H1 (cell line): Measurements from ENCODE around the gene NME9. TPM values are rescaled to one million over a fixed set of nuclear protein-coding genes. Genes with fewer than 3 reads are reported as not detected.

Source experiments
- CTCF ChIA-PET: fragments of 300-600 bp; sonication (Branson Sonifier 250); formaldehyde crosslinking; loops from one replicate; lab custom pipeline; 2021; ENCODE audit not compliant: partially characterized antibody; lab: Charles Lee
- POLR2A ChIA-PET: fragments of 300-600 bp; sonication (Branson Sonifier 250); formaldehyde crosslinking; loops from one replicate; lab custom pipeline; 2021; ENCODE audit warnings: inconsistent platforms; ENCODE audit not compliant: partially characterized antibody; lab: Charles Lee
- DNase-seq, 2 experiments: peaks; one replicate each; pipeline versions ENCODE4 v3.0.0 to v3.0.0-alpha.2; 2010 to 2022; ENCODE audit warnings: low spot score in 2 of 2, low read depth in 1 of 2, mixed read lengths in 1 of 2
- FAIRE-seq: peaks from 2 replicates; lab custom pipeline; 2011; peaks lifted over from hg19 to GRCh38; lab: Jason Lieb, UNC
- H2AFZ ChIP-seq: 2 replicates; pipeline ENCODE4 v1.8.1; 2012; ENCODE audit warnings: low read length, inconsistent platforms
- H2AK5ac ChIP-seq: 2 replicates; pipeline ENCODE4 v1.6.1; 2013; ENCODE audit warnings: low read depth, low read length
- H2BK120ac ChIP-seq: replicated peaks from 2 replicates; pipeline ENCODE3; 2013; ENCODE audit warnings: low read depth, low read length, inconsistent platforms
- H2BK12ac ChIP-seq: 2 replicates; pipeline ENCODE4 v1.6.1; 2013; ENCODE audit warnings: low read depth, low read length
- H2BK15ac ChIP-seq: 2 replicates; pipeline ENCODE4 v1.6.1; 2013; ENCODE audit warnings: low read length
- H2BK20ac ChIP-seq: 2 replicates; pipeline ENCODE4 v1.6.1; 2013; ENCODE audit warnings: low read length
- H2BK5ac ChIP-seq: 2 replicates; pipeline ENCODE4 v1.6.1; 2013; ENCODE audit warnings: low read depth, low read length
- H3K14ac ChIP-seq: 2 replicates; pipeline ENCODE4 v1.6.1; 2013; ENCODE audit warnings: inconsistent platforms; ENCODE audit not compliant: insufficient read length
- H3K18ac ChIP-seq: 2 replicates; pipeline ENCODE4 v1.6.1; 2013; ENCODE audit warnings: low read length; ENCODE audit errors: extremely low read depth
- H3K23ac ChIP-seq: 2 replicates; pipeline ENCODE4 v1.6.1; 2013; ENCODE audit warnings: inconsistent platforms; ENCODE audit not compliant: insufficient read length
- H3K23me2 ChIP-seq: 2 replicates; pipeline ENCODE4 v1.6.1; 2013; ENCODE audit warnings: low read depth, low read length
- H3K27ac ChIP-seq: 2 replicates; pipeline ENCODE4 v1.6.1; 2011; ENCODE audit warnings: low read depth, low read length, inconsistent platforms
- H3K27me3 ChIP-seq, 4 experiments: replicated peaks in 1 of 4; 1 replicate in 1 of 4; 2 replicates in 3 of 4; pipeline versions ENCODE4 v1.6.1 to v1.8.1; 2011 to 2013; ENCODE audit warnings: low read length in 3 of 4, mild to moderate bottlenecking in 3 of 4, inconsistent platforms in 2 of 4, mixed read lengths in 2 of 4, moderate library complexity in 1 of 4; ENCODE audit not compliant: control insufficient read depth in 3 of 4, insufficient read depth in 3 of 4; ENCODE audit errors: extremely low read depth in 1 of 4
- H3K36me3 ChIP-seq, 4 experiments: 2 replicates each; pipeline versions ENCODE4 v1.6.1 to v1.8.1; 2011 to 2013; ENCODE audit warnings: mild to moderate bottlenecking in 4 of 4, low read length in 3 of 4, moderate library complexity in 2 of 4, control low read depth in 1 of 4, inconsistent platforms in 1 of 4; ENCODE audit not compliant: insufficient read depth in 4 of 4, control insufficient read depth in 2 of 4
- H3K4ac ChIP-seq: replicated peaks from 2 replicates; pipeline ENCODE3; 2013; ENCODE audit warnings: low read length, low read depth, mixed read lengths, inconsistent platforms; ENCODE audit not compliant: insufficient read length
- H3K4me1 ChIP-seq, 4 experiments: replicated peaks in 1 of 4; 1 replicate in 1 of 4; 2 replicates in 3 of 4; pipeline versions ENCODE4 v1.6.1 to v1.8.1; 2011 to 2013; ENCODE audit warnings: low read length in 3 of 4, inconsistent platforms in 2 of 4, mixed read lengths in 1 of 4; ENCODE audit not compliant: insufficient read depth in 4 of 4, control insufficient read depth in 3 of 4
- H3K4me2 ChIP-seq, 2 experiments: 2 replicates each; pipeline versions ENCODE4 v1.6.1 to v1.8.1; 2011 to 2013; ENCODE audit warnings: low read depth in 2 of 2, low read length in 2 of 2, control low read depth in 1 of 2, inconsistent platforms in 1 of 2, mild to moderate bottlenecking in 1 of 2; ENCODE audit not compliant: insufficient read depth in 1 of 2
- H3K4me3 ChIP-seq, 4 experiments: fragments of 200-600, 300-600 bp in 1 of 4; sonication (generic), shearing (Covaris generic), sonication (Bioruptor Twin) in 1 of 4; 2 replicates each; pipeline versions ENCODE4 v1.5.1 to v1.8.1; 2011 to 2016; ENCODE audit warnings: low read length in 4 of 4, low read depth in 3 of 4, control low read depth in 2 of 4, inconsistent platforms in 2 of 4, mild to moderate bottlenecking in 2 of 4, mixed read lengths in 1 of 4, moderate library complexity in 1 of 4; ENCODE audit not compliant: insufficient read depth in 2 of 4; ENCODE audit errors: extremely low read depth in 1 of 4
- H3K56ac ChIP-seq: replicated peaks from 2 replicates; pipeline ENCODE3; 2013; ENCODE audit warnings: low read depth, mild to moderate bottlenecking, mixed read lengths, low read length, inconsistent platforms; ENCODE audit not compliant: insufficient read length
- H3K79me1 ChIP-seq: 2 replicates; pipeline ENCODE4 v1.6.1; 2013; ENCODE audit warnings: low read depth, low read length, control low read depth
- H3K79me2 ChIP-seq, 2 experiments: 2 replicates each; pipeline versions ENCODE4 v1.6.1 to v1.8.1; 2012 to 2013; ENCODE audit warnings: low read length in 2 of 2, mild to moderate bottlenecking in 2 of 2, inconsistent platforms in 1 of 2; ENCODE audit not compliant: insufficient read depth in 2 of 2, control insufficient read depth in 1 of 2
- H3K9ac ChIP-seq, 4 experiments: replicated peaks in 1 of 4; 1 replicate in 1 of 4; 2 replicates in 3 of 4; pipeline versions ENCODE4 v1.6.1 to v1.8.1; 2011 to 2013; ENCODE audit warnings: low read depth in 3 of 4, low read length in 3 of 4, control low read depth in 2 of 4, mild to moderate bottlenecking in 2 of 4, moderate library complexity in 2 of 4, inconsistent platforms in 1 of 4; ENCODE audit errors: extremely low read depth in 1 of 4
- H3K9me3 ChIP-seq, 2 experiments: 2 replicates each; pipeline versions ENCODE4 v1.6.1 to v1.8.1; 2012 to 2013; ENCODE audit warnings: mild to moderate bottlenecking in 2 of 2, moderate library complexity in 2 of 2, control low read depth in 1 of 2, inconsistent platforms in 1 of 2, low read depth in 1 of 2, low read length in 1 of 2, mixed read lengths in 1 of 2; ENCODE audit not compliant: insufficient read depth in 2 of 2
- H4K20me1 ChIP-seq, 2 experiments: replicated peaks in 1 of 2; 2 replicates each; pipeline versions ENCODE3 to v1.8.1; 2011 to 2013; ENCODE audit warnings: inconsistent platforms in 2 of 2, low read length in 2 of 2, mild to moderate bottlenecking in 1 of 2; ENCODE audit not compliant: insufficient read depth in 2 of 2, control insufficient read depth in 1 of 2
- H4K5ac ChIP-seq: 2 replicates; pipeline ENCODE4 v1.6.1; 2013; ENCODE audit warnings: low read length, low read depth, mixed read lengths, inconsistent platforms; ENCODE audit not compliant: insufficient read length
- H4K8ac ChIP-seq: 2 replicates; pipeline ENCODE4 v1.8.0; 2013; ENCODE audit warnings: mild to moderate bottlenecking, moderate library complexity, low read length, inconsistent platforms; ENCODE audit not compliant: insufficient read depth; ENCODE audit errors: extremely low read depth
- H4K91ac ChIP-seq: replicated peaks from 2 replicates; pipeline ENCODE3; 2013; ENCODE audit warnings: low read length, mixed read lengths, inconsistent platforms; ENCODE audit not compliant: insufficient read length
- WGBS, 2 experiments: shearing (Covaris generic) in 1 of 2; methylation state at CpG; one replicate each; pipeline versions ENCODE4 v1.1.6 to v1.1.7; 2013 to 2015; ENCODE audit warnings: low lambda C conversion rate in 2 of 2, mixed read lengths in 2 of 2, inconsistent platforms in 1 of 2, low coverage in 1 of 2, missing lambda C conversion rate in 1 of 2; ENCODE audit not compliant: insufficient replicate concordance in 2 of 2, insufficient coverage in 1 of 2, insufficient read length in 1 of 2; ENCODE audit errors: extremely low coverage in 1 of 2, missing lambda C conversion rate in 1 of 2; 5-methylcytosine and 5-hydroxymethylcytosine counted together
- polyA plus RNA-seq, 7 experiments: library from polyadenylated mRNA; depleted of rRNA in 3 of 7; stranded (reverse) in 5 of 7; unstranded in 2 of 7; fragments of >200 nt in 5 of 7; fragments of 200-250 nt in 2 of 7; gene quantifications; 1 replicate in 5 of 7; 2 replicates in 1 of 7; 4 replicates in 1 of 7; pipeline versions ENCODE4 v1.2.1 to v1.2.3, GENCODE V29; 2011 to 2013; ENCODE audit warnings: missing spikeins in 2 of 7, mixed read lengths in 2 of 7
- total RNA-seq: library from RNA; stranded (reverse); fragmentation: NEBNext Ultra II Directional; extraction: Animal tissue kit (Norgen Biotek cat#: 25700); gene quantifications from 2 replicates; pipeline ENCODE4 v1.2.1, GENCODE V29; 2021

NME9 gene
- total and polyA plus RNA-seq, 2 of the 8 experiments (the other 6 are each of a cell fraction or from before 2014, with no cell fraction given): 0.11 TPM; not detected in 1

DNA sequence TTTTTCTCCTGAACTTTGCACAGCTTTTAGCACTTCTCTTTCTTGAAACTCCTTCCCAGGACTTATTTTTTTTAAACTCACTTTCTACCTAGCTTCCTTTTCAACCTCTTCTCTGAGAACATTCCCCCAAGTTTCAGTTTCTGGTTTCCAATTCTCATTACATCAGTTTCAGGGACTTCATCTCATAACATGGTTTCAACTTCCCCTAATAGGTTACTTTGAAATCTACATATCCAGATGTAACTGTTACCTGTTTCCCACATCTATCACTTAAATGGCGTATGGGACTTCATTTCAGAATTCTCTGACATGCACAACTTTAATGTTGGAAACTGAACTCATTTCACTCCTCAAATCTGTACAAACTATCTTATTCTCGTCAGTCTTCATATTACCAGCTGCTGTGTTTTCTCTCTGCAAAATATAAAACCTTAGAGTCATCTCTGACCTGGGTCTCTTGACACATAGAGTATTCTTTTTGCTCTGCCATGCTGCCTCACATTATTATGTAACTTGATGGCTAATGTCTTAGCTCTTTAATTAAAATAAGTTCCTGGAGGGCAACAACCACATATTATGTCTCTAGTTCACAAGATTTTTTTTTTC, 58.4 kb downstream of the NME9 start:
- DNase-seq: no peak
- no peak overlapping the region for H3K4me3 ChIP-seq
- H4K91ac ChIP-seq: no peak overlapping the region
- H2BK20ac ChIP-seq: no peak overlapping the region
- no peak overlapping the region for H2AK5ac ChIP-seq
- H3K4ac ChIP-seq: no peak overlapping the region
- no peaks in the 10 kb centered on the region for H3K9me3 ChIP-seq
- H3K23ac ChIP-seq: no peak overlapping the region
- no peaks in the 10 kb centered on the region for H3K79me2 ChIP-seq
- ChIA-PET POLR2A (interaction anchor here (3.2 kb wide), 1 partner anchor 11 kb away, joined by 13 read pairs; no protein-coding TSS in a partner anchor), CTCF (interaction anchor here (0.6 to 1.1 kb wide), 7 partner anchors 12 to 887 kb away, joined by 3 to 5 read pairs (median 3); no protein-coding TSS in a partner anchor)
- H3K4me2 ChIP-seq: no peak overlapping the region
- H3K14ac ChIP-seq: no peak overlapping the region
- WGBS, 2 experiments: 93% methylated on average over 2 of the region's 2 CpGs; no CpG with 5 or more reads in 1 of the 2 experiments
- no peak overlapping the region for H2AFZ ChIP-seq
- no peak overlapping the region for H2BK12ac ChIP-seq
- H3K23me2 ChIP-seq: no peaks in the 10 kb centered on the region
- peaks cover 8 to 44% (median 21%) of the 10 kb centered on the region in 4 experiments; a peak in 7 of 8 replicates for H3K36me3 ChIP-seq
- no peaks in the 10 kb centered on the region for H3K79me1 ChIP-seq
- FAIRE-seq: no peak
- H4K20me1 ChIP-seq: no peaks in the 10 kb centered on the region
- H3K56ac ChIP-seq: no peak overlapping the region
- H4K5ac ChIP-seq: no peak overlapping the region
- no peaks in the 10 kb centered on the region for H3K4me1 ChIP-seq
- no peak overlapping the region for H4K8ac ChIP-seq
- H3K27me3 ChIP-seq: no peaks in the 10 kb centered on the region
- no peak overlapping the region for H2BK120ac ChIP-seq
- no peak overlapping the region for H2BK15ac ChIP-seq
- H3K27ac ChIP-seq: no peak overlapping the region
- no peak overlapping the region for H2BK5ac ChIP-seq
- H3K9ac ChIP-seq: no peak overlapping the region
- no peak overlapping the region for H3K18ac ChIP-seq
